NCI-H2227 (cell line): ENCODE data around the gene MAST4.

ENCODE experiments used
- DNase-seq: peaks from one replicate; lab custom pipeline; 2025; ENCODE audit not compliant: unreplicated experiment; lab: John Stamatoyannopoulos, UW

MAST4 gene

GRCh38 chr5:66603164-66603563, 7.0 kb downstream of the MAST4 start:
- DNase-seq = no peak

- no peak for DNase-seq
Observed at GRCh38 chr5:66603881-66604280, 7.7 kb downstream of the MAST4 start.

- DNase-seq = no peak
Observed at GRCh38 chr5:66606713-66607112, 10.5 kb downstream of the MAST4 start.

GRCh38 chr5:66608501-66608900, 12.3 kb downstream of the MAST4 start:
- no peak for DNase-seq

DNA sequence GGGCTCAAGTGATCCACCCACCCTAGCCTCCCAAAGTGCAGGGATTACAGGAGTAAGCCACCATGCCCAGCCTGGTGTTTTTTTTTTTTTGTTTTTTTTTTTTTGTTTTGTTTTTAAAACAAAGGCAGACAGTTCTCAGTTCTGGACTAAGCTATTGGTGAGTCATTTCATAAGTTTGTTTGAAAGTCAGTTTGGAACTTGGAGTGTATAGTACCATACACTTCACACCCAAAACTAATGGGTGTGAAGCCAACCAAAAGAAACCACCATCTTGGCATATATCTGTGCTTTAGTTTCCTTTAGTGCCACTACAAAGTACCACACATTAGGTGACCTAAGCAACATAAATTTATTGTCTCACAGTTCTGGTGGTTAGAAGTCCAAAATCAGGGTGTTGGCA, 13.4 kb downstream of the MAST4 start:
- DNase-seq = no peak

DNA sequence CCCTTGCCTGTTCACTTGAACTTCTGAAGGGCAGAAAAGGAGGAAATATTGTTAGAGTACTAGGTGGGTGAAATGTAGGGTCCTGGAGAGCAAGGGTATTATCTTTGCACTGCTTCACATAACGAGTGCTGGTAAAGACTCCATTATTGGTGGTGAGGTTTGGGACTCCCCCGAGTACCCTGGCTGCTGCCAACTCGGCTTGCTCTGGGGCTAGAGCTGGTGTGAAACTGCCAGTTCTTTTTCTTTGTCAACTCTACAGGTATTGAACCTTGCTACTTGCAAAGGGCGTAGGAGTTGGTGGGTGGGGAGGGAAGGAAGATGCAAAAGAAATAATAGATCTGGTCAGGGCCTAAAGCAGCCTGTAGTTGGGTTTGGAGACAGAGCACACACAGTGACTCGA, 16.0 kb downstream of the MAST4 start:
- DNase-seq = no peak

GRCh38 chr5:66615136-66615535, 18.9 kb downstream of the MAST4 start:
- no peak for DNase-seq

GRCh38 chr5:66615894-66616293, 19.7 kb downstream of the MAST4 start:
- no peak for DNase-seq

DNA sequence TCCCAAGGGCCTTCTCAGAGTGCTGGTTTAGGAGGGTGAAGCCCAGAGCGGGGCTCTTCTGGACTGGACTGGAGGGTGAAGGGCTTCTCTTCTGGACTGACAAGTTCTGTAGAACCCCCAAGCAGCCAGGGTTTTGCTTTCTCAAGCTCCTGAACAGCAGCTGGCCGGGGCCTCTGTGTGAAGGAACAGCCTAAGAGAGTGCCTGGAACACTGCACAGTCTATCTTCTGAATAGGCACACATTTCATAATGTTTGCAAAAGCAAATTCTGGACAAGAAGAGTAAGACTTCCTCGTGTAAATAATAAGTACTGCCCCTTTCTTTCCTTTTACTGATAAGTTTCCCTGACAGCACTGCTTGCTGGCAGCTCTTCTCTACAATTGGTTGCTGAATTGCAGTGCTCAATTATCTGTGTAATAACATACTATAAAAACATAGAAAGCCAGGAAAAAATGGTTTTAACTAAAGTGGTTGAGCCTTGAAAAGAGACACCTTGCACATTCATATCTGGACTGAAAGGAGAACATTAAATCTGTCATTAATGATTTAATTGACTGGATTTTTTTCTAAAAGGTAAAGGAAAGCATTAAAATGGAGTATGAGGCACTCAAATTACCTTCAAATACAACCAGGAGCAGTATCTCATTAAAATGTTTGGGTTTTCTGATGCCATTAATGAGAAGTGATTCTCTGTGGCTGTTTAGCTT, 20.5 kb downstream of the MAST4 start:
- peak; percentile 9 for DNase-seq

- no peak for DNase-seq
Observed at GRCh38 chr5:66617226-66617861, 21.2 kb downstream of the MAST4 start.

GRCh38 chr5:66617991-66618768, 22.0 kb downstream of the MAST4 start:
- no peak for DNase-seq

DNA sequence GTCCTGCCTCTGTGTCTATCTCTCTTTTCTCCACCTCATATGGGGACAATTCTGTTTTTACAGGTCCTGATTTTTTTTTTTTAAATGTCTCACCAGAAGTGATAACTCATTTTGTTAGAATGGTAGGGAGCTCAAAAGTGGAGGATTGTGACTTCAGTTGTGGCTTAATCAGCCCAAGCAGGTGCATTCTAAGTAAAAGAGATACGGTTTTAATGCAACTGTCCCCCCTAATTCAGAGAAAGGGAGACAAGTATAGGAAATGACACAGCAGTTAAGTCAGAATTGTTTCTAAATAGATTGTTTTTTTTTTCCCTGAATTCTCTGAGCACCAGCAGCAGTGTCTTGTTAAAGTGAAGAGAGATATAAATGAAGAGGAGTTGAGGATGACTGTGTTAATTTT, 24.5 kb downstream of the MAST4 start:
- DNase-seq = no peak

GRCh38 chr5:66621146-66621545, 25.0 kb downstream of the MAST4 start:
- DNase-seq = no peak

GRCh38 chr5:66621736-66622135, 25.5 kb downstream of the MAST4 start:
- DNase-seq = no peak

DNA sequence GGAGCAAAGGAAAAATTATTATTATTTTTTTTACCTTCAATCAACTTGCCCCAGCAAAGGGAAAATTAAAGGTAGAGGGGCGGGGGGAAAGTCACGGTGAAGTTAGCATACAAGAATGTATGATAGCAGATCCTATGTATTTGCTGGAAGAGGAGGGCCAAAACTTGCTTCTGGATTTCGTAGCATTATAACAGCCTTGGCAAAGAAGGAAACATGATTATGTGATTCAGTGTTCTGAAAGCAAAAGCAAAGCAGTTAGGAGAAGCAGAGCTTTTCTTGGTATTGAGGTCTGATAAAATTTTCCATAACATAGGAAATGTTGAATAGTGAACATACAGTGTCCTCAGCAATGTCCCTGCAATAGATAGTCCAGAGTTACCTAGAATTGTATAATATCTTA, 32.4 kb downstream of the MAST4 start:
- DNase-seq = no peak

GRCh38 chr5:66629446-66629845, 33.3 kb downstream of the MAST4 start:
- no peak for DNase-seq

GRCh38 chr5:66633754-66634153, 37.6 kb downstream of the MAST4 start:
- peak; percentile 15 for DNase-seq

GRCh38 chr5:66634601-66635000, 38.4 kb downstream of the MAST4 start:
- DNase-seq = no peak

- DNase-seq = no peak
Observed at GRCh38 chr5:66637994-66638393, 41.8 kb downstream of the MAST4 start.

GRCh38 chr5:66639037-66639436, 42.8 kb downstream of the MAST4 start:
- no peak for DNase-seq

- peak; percentile 76 for DNase-seq
Observed at GRCh38 chr5:66642538-66642937, 46.3 kb downstream of the MAST4 start.

DNA sequence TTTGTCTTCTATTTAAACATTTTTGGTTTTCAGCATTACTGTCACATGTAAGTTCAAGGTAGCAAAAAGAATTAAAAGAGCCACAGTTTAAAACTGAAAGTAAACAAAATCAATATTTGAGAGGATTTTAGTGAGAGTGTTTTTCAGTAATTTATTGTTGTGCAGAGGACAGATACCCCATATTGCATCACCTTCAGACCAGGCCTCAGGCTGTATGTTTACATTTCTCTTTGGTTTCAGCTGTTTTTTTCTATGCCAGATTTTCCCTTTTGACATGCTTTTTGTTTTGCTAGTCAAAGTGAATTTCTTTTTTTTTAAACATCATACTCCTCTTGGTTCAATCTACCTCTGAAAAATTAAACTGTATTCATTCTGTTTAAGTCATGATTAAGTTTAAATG, 47.2 kb downstream of the MAST4 start:
- DNase-seq = no peak
